ENCODE results near the gene TYRP1. TPM values are rescaled to one million over a fixed set of nuclear protein-coding genes. Genes with fewer than 3 reads are reported as not detected.

Gene TYRP1
- polyA plus RNA-seq, 4 donors: 1.3 to 3.1 (median 2.2) TPM

DNA sequence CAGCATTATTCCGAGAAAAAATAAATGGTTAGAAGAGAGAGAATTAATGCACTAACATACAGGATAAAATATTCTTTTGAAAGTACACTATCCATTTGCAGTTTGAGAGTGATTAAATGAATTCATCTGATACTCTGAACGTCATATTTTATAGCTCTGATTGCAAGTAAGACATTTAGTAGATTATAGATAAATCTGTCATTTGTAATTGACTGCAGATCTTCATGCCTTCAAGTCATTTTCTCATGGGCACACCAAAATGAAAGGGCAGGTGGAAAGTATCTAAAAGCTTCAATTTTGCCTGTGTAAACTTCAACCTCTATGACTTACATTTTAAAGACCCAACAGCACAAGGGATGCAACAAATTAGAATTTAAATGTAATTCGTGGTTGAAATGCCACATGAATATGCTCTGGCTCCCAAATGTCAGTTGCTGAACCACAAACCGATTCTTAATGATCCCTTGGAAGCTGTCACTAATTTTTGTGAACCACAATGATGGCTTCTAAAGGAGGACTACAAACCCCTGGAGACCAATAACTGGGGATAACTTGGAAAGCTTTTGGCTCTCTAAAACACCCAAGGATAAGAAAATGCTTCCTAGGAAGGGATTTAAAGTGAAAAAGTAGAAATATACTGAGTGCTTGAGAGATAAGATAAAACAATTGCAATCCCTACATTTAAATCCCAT, 3.9 kb downstream of the TYRP1 start:
- no peak for DNase-seq (ENCODE audit: low read depth in 4 of 4, low spot score in 2 of 4)

DNA sequence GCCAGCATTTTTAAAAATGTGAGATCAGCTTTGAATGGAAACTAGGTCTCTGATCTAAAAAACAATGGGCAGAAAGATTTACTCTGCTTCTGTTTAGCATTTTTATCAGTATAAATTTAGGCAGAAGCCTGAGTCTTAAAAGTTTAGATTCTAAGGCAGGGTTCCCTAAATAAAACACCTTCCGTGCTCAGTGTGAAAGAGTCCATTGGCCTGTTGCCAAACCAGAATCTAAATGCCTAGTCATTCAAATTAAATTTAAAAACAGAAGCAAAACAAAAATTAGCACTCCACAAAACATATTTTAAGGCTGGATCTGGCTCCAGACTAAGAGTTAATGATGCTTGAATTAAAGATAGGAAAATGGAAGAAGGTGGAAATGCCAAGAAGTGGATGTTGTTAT, 4.5 kb downstream of the TYRP1 start:
- DNase-seq (ENCODE audit: low read depth in 4 of 4, low spot score in 2 of 4): no peak

DNA sequence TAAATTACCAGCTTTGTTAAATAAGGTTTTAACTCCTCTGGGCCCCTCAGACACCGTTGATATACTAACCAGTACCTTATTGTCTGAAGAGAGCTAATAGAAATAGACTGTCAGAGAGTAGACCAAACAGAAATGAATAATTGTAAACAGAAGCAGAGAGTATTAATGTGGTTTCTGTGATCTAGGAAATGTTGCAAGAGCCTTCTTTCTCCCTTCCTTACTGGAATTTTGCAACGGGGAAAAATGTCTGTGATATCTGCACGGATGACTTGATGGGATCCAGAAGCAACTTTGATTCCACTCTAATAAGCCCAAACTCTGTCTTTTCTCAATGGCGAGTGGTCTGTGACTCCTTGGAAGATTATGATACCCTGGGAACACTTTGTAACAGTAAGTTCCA, 5.1 kb downstream of the TYRP1 start:
- DNase-seq (ENCODE audit: low read depth in 4 of 4, low spot score in 2 of 4): no peak

DNA sequence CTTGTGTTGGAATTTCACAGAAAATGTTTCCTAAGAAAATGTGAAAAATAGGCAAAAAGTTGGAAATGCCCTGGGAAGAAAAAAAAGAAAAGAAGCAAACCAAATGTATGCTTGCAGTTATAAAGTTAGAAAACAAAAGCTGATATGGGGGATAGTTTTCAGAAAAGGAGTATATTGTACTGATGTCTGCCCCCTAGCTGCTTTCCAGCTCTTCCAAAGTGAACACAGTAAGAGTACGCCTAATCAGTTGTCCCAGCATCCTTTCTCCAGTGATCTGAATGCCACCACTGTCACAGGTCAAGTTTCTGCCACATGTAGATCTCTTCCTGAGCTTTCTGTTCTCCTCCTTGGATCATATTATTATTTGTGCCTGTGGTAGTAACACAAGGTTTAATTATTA, 5.8 kb downstream of the TYRP1 start:
- no peak for DNase-seq (ENCODE audit: low read depth in 4 of 4, low spot score in 2 of 4)

DNA sequence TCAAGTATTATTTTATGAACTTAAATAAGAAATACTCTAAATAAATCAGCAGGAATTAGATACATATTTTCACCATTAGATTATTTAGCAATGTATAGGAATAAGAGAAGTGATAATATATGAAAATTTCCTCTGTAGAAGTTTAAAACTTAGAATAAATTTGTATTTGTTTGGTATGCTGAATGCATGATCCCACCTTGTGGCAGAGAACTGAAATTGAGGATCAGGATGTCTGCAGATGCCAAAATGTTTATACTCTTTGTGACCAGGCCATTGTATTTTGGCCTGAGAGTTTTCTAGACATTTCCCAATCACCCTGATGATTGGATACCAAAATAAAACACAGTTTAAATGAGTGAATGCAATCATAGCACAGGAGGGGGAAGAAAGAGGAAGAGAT, 6.3 kb downstream of the TYRP1 start:
- DNase-seq (ENCODE audit: low read depth in 4 of 4, low spot score in 2 of 4): no peak

DNA sequence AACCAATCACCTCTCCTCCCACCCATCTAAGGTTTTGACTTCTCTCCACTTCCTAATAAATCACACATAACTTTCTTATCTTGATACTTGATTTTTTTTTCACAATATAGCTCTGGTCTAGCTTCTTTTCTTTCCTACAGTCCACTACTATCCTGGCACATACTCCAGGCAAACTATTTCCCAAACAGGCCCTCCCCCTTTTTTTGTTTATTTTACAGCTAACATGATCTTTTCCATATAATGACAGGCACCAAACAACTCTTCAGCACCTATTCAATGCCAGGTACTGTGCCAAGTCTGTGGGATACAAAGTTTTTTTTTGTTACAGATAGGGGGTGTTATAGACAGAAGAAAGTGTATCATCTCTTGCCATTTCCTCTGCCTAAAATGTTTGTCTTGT, 7.9 kb downstream of the TYRP1 start:
- DNase-seq (ENCODE audit: low read depth in 4 of 4, low spot score in 2 of 4): no peak

DNA sequence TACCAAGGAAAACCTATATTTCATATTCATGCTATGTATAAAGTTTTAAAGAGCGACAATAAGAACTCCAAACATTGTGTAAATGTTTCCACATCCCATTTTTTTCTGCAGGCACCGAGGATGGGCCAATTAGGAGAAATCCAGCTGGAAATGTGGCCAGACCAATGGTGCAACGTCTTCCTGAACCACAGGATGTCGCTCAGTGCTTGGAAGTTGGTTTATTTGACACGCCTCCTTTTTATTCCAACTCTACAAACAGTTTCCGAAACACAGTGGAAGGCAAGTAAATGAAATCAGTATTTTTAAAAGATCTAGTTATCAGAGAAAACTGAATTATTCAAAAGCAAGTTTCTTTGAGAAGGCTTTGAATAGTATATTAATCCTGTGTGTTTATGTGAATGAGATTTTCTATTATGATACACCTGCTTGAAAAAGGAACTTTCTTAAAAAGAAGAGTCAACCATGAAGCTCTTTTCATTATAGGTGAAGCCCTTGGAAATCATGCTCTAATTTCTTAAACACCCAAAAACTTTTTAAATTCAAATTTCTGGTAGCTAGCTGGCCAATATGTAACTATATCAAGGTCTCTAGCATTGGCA, 9.1 kb downstream of the TYRP1 start:
- peak in 2 of 4 donors; percentile 13 to 39 for DNase-seq (ENCODE audit: low read depth in 4 of 4, low spot score in 2 of 4)

DNA sequence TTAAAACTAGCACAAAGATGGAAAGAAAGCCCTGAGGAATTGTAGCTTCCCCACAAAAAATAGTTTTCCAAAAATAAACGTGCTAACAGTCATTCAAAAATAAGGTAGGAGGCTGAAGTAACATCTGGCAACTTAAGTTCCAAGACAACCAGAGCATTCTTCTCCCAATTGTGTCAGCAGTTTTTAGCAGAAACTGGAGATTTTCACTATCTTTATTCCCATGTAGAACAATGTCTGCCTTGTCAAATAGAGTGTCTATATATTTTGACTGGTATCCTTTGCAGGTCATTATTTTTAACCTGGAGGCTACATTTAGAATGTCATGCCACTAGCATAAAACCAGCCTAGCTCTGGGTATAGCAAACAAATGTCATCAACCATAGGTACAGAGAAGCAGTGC, 10.8 kb downstream of the TYRP1 start:
- DNase-seq (ENCODE audit: low read depth in 4 of 4, low spot score in 2 of 4): no peak

DNA sequence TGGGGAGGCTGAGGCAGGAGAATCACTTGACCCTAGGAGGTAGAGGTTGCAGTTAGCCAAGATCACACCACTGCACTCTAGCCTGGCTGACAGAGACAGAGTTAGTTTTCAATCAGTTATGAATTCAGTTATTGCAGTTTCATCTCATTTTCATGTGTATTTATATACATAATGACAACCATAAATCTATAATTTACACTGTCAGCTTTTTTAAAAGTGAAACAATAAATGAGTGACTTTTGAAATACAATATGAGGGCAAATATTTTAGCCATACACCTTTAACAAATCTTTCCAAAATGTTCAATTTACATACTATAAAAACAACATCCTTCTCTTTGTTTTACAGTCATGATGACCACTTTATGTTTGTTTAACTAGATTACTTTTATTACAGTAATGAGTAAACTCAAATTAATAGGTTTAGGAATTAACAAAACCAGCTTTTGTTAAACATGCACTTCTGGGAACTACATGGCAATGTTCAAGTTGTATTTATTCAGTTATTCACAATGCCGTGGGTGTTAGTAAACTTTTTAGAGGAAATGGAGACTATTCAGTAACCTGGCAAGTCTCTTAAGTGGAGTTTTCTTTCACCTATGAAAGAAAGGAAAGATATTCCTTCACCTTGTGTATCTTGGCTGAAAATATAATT, 12.7 kb downstream of the TYRP1 start:
- no peak for DNase-seq (ENCODE audit: low read depth in 4 of 4, low spot score in 2 of 4)

DNA sequence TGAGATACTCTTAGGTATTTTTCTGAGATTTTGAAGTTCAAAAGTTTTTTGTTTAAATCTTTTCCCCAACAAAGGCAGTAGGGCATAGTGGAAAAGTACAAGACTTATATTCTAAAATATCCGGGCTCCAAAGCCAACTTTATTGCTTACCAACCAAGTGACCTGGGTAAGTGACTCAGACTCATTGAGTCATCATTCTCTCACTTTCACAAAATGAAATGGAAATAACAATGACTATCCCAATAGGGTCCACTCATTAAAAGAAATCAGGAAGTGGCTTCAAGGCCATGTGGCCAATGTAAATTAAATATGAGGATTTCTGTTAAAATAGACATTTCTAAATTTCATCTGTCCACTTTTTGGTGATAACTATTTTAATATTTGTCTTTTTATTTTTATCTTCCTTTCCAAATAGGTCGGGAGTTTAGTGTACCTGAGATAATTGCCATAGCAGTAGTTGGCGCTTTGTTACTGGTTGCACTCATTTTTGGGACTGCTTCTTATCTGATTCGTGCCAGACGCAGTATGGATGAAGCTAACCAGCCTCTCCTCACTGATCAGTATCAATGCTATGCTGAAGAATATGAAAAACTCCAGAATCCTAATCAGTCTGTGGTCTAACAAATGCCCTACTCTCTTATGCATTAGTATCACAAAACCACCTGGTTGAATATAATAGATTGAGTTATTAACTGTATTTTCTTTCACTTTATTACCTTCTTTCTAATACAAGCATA, 15.5 kb downstream of the TYRP1 start:
- no peak for DNase-seq (ENCODE audit: low read depth in 4 of 4, low spot score in 2 of 4)

DNA sequence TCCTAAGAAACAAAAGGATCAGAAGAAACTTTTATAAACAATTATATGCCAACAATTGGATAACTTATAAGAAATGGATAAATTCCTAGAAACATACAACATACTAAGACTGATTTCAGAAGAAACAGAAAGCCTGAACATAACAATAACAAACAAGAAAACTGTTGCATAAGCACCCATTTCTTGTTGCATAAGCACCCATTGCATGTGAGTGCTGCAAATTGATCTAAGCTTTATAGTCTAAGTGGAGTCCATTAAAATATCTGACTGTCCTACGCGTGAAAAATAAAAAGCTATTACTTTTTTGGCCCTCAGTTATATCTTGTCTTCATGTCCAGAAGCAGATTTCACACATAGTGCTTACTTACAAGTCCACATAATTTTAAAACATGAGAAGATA, 19.3 kb downstream of the TYRP1 start:
- DNase-seq (ENCODE audit: low read depth in 4 of 4, low spot score in 2 of 4): no peak

DNA sequence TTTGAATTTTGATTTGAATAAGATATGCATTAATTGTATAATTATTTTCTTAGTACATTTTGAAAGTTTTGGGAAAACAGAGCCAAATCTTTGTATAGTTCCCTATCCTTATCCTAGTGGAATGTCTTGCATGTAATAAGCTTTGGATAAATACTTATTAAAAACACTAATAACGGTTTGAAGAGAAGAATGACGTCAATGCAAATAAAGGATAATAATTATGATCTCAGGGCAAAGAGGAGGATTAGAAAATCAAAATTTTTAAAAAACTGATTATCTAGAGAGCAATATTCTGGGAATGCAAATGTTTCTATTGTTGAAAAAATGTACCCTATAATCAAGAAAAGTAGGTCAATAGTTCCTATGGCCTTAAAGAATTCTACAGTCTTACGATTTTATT, 22.1 kb downstream of the TYRP1 start:
- DNase-seq (ENCODE audit: low read depth in 4 of 4, low spot score in 2 of 4): no peak

DNA sequence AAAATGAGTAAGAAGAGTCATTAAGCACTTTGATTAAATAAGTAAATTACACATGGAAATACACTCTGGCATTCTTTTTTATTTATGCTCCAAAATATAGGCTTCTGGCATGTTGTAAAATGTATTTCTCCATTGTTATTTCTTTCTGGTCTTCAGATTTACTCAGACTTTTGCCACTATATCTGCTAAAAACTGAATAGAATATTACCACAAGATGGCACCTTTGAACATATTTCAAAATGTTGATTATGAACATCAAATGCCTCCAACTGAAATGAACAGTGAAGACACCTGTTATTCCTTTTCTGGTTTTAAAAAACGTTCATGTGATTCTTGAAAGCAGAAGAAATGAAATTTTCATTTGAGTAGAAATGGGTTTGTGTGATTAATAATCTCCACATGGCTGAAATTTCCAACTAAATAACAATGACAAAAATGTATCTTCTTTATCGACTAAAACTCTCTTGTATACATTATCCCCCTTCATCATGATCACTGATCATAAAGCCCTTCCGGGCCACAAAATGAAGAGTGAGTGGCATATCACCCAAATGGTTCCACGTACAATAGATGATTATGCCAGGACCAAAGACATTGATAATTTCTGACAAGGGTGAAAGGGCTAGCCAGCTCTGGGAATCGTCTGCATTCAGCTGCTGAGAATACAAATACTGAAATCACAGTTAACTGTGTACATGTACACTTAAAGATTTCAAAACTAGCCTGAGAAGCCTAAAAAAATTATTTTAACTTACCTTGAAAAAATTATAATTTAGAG, 23.8 kb downstream of the TYRP1 start:
- no peak for DNase-seq (ENCODE audit: low read depth in 4 of 4, low spot score in 2 of 4)

DNA sequence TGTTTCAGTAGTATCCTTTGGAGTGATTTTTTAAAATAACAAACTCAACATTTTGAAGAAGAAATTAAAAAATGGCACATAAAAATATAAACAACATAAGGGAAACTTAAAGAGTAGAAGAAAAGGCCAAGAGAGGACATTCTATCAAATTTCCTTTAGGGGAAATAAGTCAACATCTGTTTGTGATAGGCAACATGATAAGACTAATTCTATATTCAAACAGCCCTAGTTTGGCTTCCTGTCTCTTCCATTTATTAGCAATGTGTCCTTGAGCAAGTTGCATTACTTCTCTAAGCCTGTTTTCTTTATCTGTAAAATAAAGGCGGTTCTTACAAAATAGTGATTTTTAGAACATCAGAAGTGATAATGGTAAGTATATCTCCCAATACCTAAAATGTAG, 24.7 kb downstream of the TYRP1 start:
- DNase-seq (ENCODE audit: low read depth in 4 of 4, low spot score in 2 of 4): no peak

DNA sequence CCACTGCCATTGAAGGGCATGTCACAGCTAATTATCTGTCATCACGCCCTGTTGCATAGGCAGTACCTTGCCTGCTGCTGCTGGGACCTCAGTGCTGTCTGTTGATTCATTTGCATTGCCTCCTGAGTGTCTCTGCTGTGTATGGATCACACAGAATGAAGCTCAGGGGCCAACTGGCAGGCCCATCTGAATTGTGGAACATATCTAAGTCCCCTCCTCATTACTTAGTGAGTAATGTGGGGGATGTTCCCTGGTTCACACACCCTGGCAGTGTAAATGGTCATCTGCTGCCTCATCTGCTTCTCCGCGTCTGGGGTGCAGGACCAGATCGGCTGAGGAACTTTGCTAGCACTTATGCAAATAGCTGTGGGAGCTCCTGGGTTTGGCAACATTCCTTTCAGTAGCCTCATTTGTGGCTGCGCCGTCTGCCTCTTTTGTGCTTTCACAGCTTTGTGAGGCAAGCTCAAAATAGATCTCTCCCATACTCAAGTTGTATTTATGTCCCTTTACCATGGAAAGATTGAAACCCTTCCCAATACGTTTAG, 25.4 kb downstream of the TYRP1 start:
- no peak for DNase-seq (ENCODE audit: low read depth in 4 of 4, low spot score in 2 of 4)

DNA sequence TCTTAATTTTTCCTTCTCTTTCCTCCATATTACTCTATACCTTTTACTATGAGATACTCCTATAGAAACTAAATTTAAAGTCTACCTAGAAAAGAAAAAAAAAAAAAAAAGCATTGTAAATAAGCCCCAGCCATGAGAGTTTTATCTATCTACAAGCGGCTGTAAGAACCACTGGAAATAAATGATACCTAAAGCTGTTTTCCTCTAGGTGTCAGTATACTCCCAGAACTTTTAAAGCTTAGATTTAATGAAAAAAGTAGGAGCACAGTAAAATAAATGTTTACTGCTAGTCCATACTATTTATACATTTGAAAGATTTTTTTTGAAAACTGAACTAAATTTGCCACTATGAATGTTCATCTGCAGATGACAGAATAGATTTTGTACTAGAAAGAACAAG, 26.2 kb downstream of the TYRP1 start:
- peak in 1 of 4 donors; percentile 51 for DNase-seq (ENCODE audit: low read depth in 4 of 4, low spot score in 2 of 4)

DNA sequence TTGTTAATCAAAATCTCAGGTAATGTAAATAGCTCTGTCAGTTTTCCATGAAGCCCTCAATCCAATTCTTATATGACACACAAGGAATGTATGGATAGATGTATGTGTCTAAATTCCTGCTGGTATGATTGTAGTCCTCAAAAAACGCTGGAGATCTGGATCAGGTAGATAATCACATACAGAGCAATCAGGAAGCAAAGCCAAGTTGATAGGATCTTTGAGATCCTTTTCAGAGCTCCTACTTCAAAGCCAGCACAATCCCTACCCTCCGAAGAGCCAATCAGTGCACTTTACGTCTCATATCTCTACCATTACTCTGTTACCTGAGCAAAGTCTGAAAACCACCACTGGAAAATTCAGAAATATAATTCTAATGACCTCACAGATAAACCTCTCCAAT, 27.4 kb downstream of the TYRP1 start:
- no peak for DNase-seq (ENCODE audit: low read depth in 4 of 4, low spot score in 2 of 4)

DNA sequence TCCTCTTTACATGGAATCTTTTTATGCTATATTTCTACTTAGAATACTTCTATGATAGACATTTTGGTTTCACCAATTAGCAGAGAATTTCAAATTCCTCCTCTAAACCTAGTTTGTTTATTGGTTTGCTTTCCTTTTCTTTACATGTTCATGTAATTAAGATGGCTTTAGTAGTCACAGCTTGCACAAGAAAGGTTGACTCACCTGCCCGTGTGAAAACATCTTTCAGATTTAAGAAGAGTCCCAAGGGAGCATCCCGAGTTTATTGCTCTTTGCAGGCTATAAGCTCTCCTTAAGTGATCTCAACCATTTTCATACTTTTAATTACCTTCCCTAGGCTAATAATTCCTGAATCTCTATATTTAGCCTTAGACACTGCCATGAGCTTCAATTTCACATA, 28.9 kb downstream of the TYRP1 start:
- DNase-seq (ENCODE audit: low read depth in 4 of 4, low spot score in 2 of 4): no peak

DNA sequence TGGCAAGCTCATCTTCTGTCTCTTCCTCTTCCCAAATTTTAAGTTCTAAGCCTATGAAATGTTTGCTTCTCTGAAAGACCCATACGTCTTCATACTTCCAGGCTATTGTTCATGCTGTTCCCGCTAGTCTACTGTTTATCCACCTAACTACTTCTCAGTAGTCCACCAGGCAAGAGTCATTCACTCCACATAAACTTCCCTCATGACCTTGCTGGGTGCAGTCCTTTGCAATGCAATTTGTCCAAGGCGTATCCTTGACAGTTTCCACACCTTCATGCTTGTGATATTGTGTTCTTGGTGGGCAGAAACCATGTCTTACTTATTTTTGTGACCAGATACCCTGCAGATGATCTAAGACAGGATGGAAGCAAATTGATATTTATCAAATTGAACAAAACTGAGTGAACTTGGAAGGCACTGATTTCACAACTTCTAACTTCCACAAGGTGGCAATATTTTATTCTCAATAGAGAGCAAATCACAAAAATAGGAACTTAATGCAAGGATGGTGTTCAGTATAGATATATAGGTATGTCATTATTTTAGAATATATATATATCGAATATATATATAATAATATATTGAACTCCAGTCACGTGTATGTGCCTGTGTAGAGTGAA, 30.3 kb downstream of the TYRP1 start:
- no peak for DNase-seq (ENCODE audit: low read depth in 4 of 4, low spot score in 2 of 4)

DNA sequence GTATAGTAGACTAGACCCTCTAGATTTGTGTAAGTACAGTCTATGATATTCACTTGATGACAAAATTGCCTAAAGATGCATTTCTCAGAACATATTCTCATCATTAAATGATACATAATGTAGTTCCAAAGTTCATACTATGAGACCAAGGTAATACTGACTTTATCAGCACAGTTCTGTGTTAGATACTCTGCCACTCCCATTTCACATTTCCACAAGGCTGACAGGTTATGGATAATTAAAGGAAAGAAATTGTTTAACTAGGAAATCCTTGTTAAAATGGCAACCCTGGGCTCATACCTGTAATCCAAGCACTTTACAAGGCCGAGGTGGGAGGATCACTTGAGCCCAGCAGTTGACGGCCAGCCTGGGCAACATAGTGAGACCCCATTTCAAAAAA, 33.6 kb downstream of the TYRP1 start:
- DNase-seq (ENCODE audit: low read depth in 4 of 4, low spot score in 2 of 4): no peak
